Caco-2 (cell line): ENCODE results near the gene FCN3. TPM values are rescaled to one million over a fixed set of nuclear protein-coding genes. Genes with fewer than 3 reads are reported as not detected.

ENCODE experiments used
- BruUV-seq: library from RNA; stranded (reverse); fragments of 400-500 nt; replicated peaks from 2 replicates; lab custom pipeline; 2021; lab: Mats Ljungman, UMichigan
- CTCF ChIA-PET: fragments of 300-600 bp; sonication (Branson Sonifier 250); formaldehyde crosslinking; loops from one replicate; lab custom pipeline; 2022; ENCODE audit warnings: antibody characterized with exemption; lab: Charles Lee
- POLR2A ChIA-PET: fragments of 300-600 bp; sonication (Branson Sonifier 250); formaldehyde crosslinking; loops from one replicate; lab custom pipeline; 2022; ENCODE audit warnings: antibody characterized with exemption; lab: Charles Lee
- DNase-seq, 2 experiments: peaks; one replicate each; pipeline versions ENCODE4 v3.0.0 to v3.0.0-alpha.2; 2020 to 2022
- H3K27me3 ChIP-seq: replicated peaks from 2 replicates; pipeline ENCODE4 v1.6.0; 2011; ENCODE audit warnings: low read length; ENCODE audit not compliant: control insufficient read depth, insufficient read depth
- H3K36me3 ChIP-seq: 2 replicates; pipeline ENCODE4 v1.5.1; 2011; ENCODE audit warnings: low read length; ENCODE audit not compliant: control insufficient read depth, insufficient read depth
- H3K4me1 ChIP-seq: fragments of 250-450 bp; sonication (Bioruptor Pico); 2 replicates; pipeline ENCODE4 v1.5.1; 2020; ENCODE audit warnings: mild to moderate bottlenecking
- H3K4me3 ChIP-seq: 2 replicates; pipeline ENCODE4 v1.5.1; 2011; ENCODE audit warnings: low read depth, mild to moderate bottlenecking, control low read depth, low read length
- H3K9me3 ChIP-seq: fragments of 250-450 bp; sonication (Bioruptor Pico); 2 replicates; pipeline ENCODE4 v1.5.1; 2020; ENCODE audit warnings: mild to moderate bottlenecking, moderate library complexity
- H3K27ac Mint-ChIP-seq: one replicate; pipeline ENCODE4 v1.8.0; 2022; ENCODE audit warnings: mixed read lengths; ENCODE audit not compliant: unreplicated experiment
- H3K27me3 Mint-ChIP-seq: one replicate; pipeline ENCODE4 v1.8.0; 2022; ENCODE audit warnings: mixed read lengths; ENCODE audit not compliant: insufficient read depth, unreplicated experiment
- H3K36me3 Mint-ChIP-seq: one replicate; pipeline ENCODE4 v1.8.0; 2022; ENCODE audit warnings: mild to moderate bottlenecking, mixed read lengths; ENCODE audit not compliant: insufficient read depth, unreplicated experiment
- H3K4me1 Mint-ChIP-seq: one replicate; pipeline ENCODE4 v1.8.0; 2022; ENCODE audit warnings: low read depth, mixed read lengths; ENCODE audit not compliant: unreplicated experiment
- H3K4me3 Mint-ChIP-seq: one replicate; pipeline ENCODE4 v1.8.0; 2022; ENCODE audit warnings: mild to moderate bottlenecking, moderate library complexity, mixed read lengths; ENCODE audit not compliant: unreplicated experiment
- H3K9me3 Mint-ChIP-seq: one replicate; pipeline ENCODE4 v1.8.0; 2022; ENCODE audit warnings: mixed read lengths; ENCODE audit not compliant: unreplicated experiment
- intact Hi-C: fragments of 100-400 bp; cut with micrococcal nuclease; formaldehyde crosslinking; loops from one replicate; pipeline ENCODE4 v1.10.0; 2022; ENCODE audit not compliant: unreplicated experiment
- total RNA-seq: library from RNA; stranded (reverse); gene quantifications from 2 replicates; pipeline ENCODE4 v1.2.3, GENCODE V29; 2022
- TF ChIP-seq, protein P1 (sequence below), 2 experiments: fragments of 200-600 bp in 1 of 2; IDR thresholded peaks; 1 replicate in 1 of 2; 2 replicates in 1 of 2; pipeline versions ENCODE4 v1.5.1 to v1.8.0; 2011 to 2022; ENCODE audit warnings: antibody characterized with exemption in 1 of 2, control low read depth in 1 of 2, inconsistent platforms in 1 of 2, low read depth in 1 of 2, low read length in 1 of 2, mild to moderate bottlenecking in 1 of 2, moderate library complexity in 1 of 2; ENCODE audit not compliant: insufficient read depth in 1 of 2, severe bottlenecking in 1 of 2, unreplicated experiment in 1 of 2

The FCN3 gene
- total RNA-seq, 1 experiment from 2014 or later: not detected

DNA sequence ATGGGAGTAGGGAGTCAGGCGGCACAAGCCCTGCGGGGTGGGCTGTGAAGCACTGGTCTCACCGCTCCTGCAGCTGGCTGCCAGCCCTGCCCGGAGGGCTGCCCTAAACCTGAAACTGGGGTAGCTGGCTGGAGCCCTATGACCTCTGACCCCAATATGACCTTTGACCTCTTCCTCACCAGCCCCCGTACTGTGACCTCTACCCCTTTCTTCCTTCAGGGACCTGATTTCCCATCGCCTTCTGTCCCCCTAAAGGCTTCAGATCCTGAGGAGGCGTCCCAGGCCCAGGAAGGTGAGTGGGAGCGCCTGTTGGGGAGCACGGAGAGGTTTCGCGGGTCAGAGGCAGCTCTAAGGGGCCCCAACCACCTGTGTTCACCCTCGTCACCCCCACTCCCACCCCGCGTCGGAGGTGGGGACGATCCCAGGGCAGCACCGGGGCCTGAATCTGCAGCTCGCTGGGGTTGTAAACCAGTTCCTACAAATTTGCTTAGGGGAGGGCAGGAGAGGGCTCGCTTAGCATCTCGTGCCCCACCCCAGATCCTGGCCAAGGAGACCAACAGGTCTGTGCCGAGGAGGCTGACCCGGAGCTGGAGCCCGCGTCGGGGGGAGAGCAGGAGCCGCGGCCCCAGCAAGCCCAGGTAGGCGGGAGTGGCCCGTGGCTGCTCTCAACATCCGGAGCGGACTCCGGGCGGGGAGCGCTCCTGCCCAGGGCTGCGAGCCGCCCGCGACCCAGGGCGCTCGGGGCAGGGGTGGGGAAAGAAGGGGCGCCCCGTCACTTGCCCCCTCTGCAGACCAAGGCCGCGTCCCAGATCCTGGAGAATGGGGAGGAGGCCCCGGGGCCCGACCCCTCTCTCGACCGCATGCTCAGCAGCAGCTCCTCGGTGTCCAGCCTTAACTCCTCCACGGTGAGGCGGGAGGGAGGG is 25.5 kb downstream of the FCN3 start:
- Histone ChIP-seq H3K36me3 (no peaks in the 10 kb centered on the region), H3K9me3 (no peaks in the 10 kb centered on the region), H3K27me3 (no peaks in the 10 kb centered on the region), H3K4me1 (0 out of 2 replicates have a peak, but pooled peaks cover 15% of the 10 kb centered on the region), H3K4me3 (peak overlapping the region; percentile 73)
- Mint-ChIP-seq H3K36me3 (peaks cover 40% of the 10 kb centered on the region), H3K27ac (peak overlapping the region; percentile 63), H3K4me3 (peak overlapping the region; percentile 90), H3K4me1 (peaks cover 13% of the 10 kb centered on the region), H3K9me3 (no peaks in the 10 kb centered on the region), H3K27me3 (no peaks in the 10 kb centered on the region)
- TF ChIP-seq, protein P1, sequence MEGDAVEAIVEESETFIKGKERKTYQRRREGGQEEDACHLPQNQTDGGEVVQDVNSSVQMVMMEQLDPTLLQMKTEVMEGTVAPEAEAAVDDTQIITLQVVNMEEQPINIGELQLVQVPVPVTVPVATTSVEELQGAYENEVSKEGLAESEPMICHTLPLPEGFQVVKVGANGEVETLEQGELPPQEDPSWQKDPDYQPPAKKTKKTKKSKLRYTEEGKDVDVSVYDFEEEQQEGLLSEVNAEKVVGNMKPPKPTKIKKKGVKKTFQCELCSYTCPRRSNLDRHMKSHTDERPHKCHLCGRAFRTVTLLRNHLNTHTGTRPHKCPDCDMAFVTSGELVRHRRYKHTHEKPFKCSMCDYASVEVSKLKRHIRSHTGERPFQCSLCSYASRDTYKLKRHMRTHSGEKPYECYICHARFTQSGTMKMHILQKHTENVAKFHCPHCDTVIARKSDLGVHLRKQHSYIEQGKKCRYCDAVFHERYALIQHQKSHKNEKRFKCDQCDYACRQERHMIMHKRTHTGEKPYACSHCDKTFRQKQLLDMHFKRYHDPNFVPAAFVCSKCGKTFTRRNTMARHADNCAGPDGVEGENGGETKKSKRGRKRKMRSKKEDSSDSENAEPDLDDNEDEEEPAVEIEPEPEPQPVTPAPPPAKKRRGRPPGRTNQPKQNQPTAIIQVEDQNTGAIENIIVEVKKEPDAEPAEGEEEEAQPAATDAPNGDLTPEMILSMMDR (IDR thresholded peaks at IDR 0.05; ENCODE audit: insufficient read depth in 1 of 2, low read depth in 1 of 2, low read length in 1 of 2, severe bottlenecking in 1 of 2, unreplicated experiment in 1 of 2): no peak
- POLR2A ChIA-PET: interaction anchor here (1.6 to 1.8 kb wide), 2 partner anchors 17 to 195 kb away, joined by 9 to 11 read pairs; partner anchors contain the start of gene SLC9A1
- intact Hi-C loops: no loop called here
- no TSS peak for BruUV-seq
- CTCF ChIA-PET: interaction anchor here (0.6 to 3.1 kb wide), 4 partner anchors 16 to 226 kb away, joined by 3 to 16 read pairs (median 6); no protein-coding TSS in a partner anchor
- DNase-seq: peak; percentile 84 to 87

DNA sequence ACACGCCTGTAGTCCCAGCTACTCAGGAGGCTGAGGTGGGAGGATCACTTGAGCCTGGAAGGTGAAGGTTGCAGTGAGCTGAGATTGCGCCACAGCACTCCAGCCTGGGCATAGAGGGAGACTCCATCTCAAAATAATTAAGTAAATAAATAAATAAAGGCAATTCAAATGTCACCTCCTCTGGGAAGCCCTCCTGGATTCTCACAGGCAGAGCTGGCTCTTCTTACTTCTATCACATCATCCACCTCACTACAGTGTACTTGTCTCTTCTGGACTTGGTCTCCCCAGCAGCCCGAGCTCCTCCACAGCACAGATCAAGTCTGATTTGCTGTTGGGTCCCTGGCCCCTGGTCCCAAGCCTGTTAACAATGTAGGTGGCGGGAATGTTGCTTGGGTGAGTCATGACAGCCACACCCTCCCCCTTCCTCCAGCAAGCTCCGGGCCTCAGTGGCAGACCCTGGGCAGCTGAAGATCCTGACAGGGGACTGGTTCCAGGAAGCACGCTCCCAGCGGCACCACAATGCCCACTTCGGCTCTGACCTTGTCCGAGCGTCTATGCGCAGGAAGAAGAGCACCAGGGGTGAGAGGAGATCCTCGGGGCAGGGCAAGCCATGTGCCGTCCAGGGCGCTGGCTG is 27.5 kb downstream of the FCN3 start:
- TF ChIP-seq, protein P1 (IDR thresholded peaks at IDR 0.05; ENCODE audit: insufficient read depth in 1 of 2, low read depth in 1 of 2, low read length in 1 of 2, severe bottlenecking in 1 of 2, unreplicated experiment in 1 of 2): no peak
- peaks cover 48% of the 10 kb centered on the region for H3K36me3 Mint-ChIP-seq
- H3K27me3 Mint-ChIP-seq: no peaks in the 10 kb centered on the region
- H3K4me3 ChIP-seq: no peak overlapping the region
- ChIA-PET CTCF (no interaction called here), POLR2A (no interaction called here)
- no peak for DNase-seq
- peak overlapping the region; percentile 59 for H3K4me3 Mint-ChIP-seq
- intact Hi-C loops: no loop called here
- peak overlapping the region; percentile 37 for H3K27ac Mint-ChIP-seq
- no peaks in the 10 kb centered on the region for H3K9me3 Mint-ChIP-seq
- H3K9me3 ChIP-seq: no peaks in the 10 kb centered on the region
- H3K27me3 ChIP-seq: no peaks in the 10 kb centered on the region
- BruUV-seq: no TSS peak
- no peaks in the 10 kb centered on the region for H3K36me3 ChIP-seq
- H3K4me1 ChIP-seq: peaks cover 22% of the 10 kb centered on the region
- H3K4me1 Mint-ChIP-seq: peaks cover 23% of the 10 kb centered on the region

DNA sequence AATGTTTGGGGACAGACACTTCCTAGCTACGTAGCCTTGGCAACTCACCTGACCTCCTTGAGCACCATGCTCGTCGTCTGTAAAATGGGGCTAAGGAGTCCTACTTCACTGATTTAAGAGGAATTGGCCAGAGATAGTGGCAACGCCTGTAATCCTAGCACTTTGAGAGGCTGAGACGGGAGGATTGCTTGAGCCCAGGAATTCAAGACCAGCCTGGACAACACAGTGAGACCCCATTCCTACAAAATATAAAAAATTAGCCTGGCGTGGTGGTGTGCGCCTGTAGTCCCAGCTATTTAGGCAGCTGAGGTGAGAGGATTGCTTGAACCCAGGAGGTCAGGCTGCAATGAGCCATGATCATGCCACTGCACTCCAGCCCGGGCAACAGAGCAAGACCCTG is 28.3 kb downstream of the FCN3 start:
- no TSS peak for BruUV-seq
- ChIA-PET POLR2A (no interaction called here), CTCF (no interaction called here)
- Mint-ChIP-seq H3K9me3 (no peaks in the 10 kb centered on the region), H3K4me1 (peaks cover 23% of the 10 kb centered on the region), H3K27me3 (no peaks in the 10 kb centered on the region), H3K4me3 (no peak overlapping the region), H3K36me3 (peaks cover 48% of the 10 kb centered on the region), H3K27ac (no peak overlapping the region)
- Histone ChIP-seq H3K27me3 (no peaks in the 10 kb centered on the region), H3K4me1 (peaks cover 23% of the 10 kb centered on the region), H3K36me3 (no peaks in the 10 kb centered on the region), H3K4me3 (no peak overlapping the region), H3K9me3 (no peaks in the 10 kb centered on the region)
- TF ChIP-seq, protein P1 (IDR thresholded peaks at IDR 0.05; ENCODE audit: insufficient read depth in 1 of 2, low read depth in 1 of 2, low read length in 1 of 2, severe bottlenecking in 1 of 2, unreplicated experiment in 1 of 2): no peak
- DNase-seq: no peak
- intact Hi-C loops: no loop called here
